Measurements from ENCODE around the gene GALNT14.

DNA sequence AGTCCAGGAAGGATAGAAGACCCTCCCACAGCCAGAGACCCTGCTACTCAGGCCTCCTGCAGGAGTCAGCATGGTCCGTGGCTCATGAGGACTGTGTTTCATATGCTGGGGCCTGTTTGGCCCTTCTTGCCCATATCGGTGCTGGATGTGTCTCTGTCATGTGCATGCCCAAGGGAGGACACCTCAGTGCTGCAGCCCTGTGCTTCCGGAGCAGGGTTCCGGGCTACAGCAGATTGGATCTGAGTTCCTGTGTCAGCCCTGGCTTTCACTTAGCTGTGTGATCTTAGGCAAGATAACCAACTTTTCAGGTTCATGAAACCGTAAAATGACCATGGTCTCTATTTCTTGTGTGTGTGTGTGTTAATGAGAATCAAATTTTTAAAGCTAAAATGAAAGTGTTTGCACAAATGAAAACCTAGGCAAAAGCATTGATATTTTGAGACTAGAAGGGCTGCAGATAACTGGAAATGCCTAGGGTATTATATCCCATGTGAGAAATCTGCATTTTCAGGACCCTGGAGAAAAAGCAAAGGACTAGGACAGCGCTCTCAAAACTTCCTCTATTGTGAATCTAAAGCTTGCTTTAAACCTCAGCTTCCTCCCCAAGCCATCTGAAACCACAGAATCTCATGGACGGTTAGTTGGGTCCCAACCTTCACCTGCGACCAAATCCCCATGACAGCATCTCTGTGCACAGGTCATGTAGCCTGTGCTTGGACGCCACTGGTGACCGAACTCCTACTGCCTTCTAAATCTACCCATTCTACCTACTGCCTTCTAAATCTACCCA lies 272.2 kb downstream of the GALNT14 start:
- TF ChIP-seq, protein P1, sequence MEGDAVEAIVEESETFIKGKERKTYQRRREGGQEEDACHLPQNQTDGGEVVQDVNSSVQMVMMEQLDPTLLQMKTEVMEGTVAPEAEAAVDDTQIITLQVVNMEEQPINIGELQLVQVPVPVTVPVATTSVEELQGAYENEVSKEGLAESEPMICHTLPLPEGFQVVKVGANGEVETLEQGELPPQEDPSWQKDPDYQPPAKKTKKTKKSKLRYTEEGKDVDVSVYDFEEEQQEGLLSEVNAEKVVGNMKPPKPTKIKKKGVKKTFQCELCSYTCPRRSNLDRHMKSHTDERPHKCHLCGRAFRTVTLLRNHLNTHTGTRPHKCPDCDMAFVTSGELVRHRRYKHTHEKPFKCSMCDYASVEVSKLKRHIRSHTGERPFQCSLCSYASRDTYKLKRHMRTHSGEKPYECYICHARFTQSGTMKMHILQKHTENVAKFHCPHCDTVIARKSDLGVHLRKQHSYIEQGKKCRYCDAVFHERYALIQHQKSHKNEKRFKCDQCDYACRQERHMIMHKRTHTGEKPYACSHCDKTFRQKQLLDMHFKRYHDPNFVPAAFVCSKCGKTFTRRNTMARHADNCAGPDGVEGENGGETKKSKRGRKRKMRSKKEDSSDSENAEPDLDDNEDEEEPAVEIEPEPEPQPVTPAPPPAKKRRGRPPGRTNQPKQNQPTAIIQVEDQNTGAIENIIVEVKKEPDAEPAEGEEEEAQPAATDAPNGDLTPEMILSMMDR (IDR thresholded peaks at IDR 0.05): no peak
- TF ChIP-seq POLR2AphosphoS5 (IDR thresholded peaks at IDR 0.05): no peak
- no peak for TF ChIP-seq EP300 (IDR thresholded peaks at IDR 0.05)

Data from gastroesophageal sphincter (tissue), 3 donors.